HCT116 (cell line): Measurements from ENCODE around the gene LAPTM4A. TPM values are rescaled to one million over a fixed set of nuclear protein-coding genes. Genes with fewer than 3 reads are reported as not detected.

ENCODE experiments used
- ATAC-seq: fragments of 200-7000 bp; cut with Tn5 transposase; 2 replicates; pipeline ENCODE4 v1.9.1; 2020; ENCODE audit warnings: mild to moderate bottlenecking, moderate library complexity
- BruUV-seq: library from RNA; stranded (reverse); fragments of 400-500 nt; replicated peaks from 2 replicates; lab custom pipeline; 2021; lab: Mats Ljungman, UMichigan
- CTCF ChIA-PET: fragments of 300-600 bp; sonication (Branson Sonifier 250); formaldehyde crosslinking; loops from one replicate; lab custom pipeline; 2021; ENCODE audit warnings: antibody characterized with exemption; lab: Charles Lee
- POLR2A ChIA-PET: fragments of 300-600, 350-600 bp; sonication (Branson Sonifier 250); formaldehyde crosslinking; loops from one replicate; lab custom pipeline; 2021; ENCODE audit warnings: antibody characterized with exemption; lab: Charles Lee
- RAD21 ChIA-PET, 2 experiments: fragments of 300-600 bp; sonication (Branson Sonifier 250); formaldehyde crosslinking; loops; one replicate each; lab custom pipeline; 2023; ENCODE audit warnings: low total read pairs in 2 of 2; ENCODE audit not compliant: uncharacterized antibody in 2 of 2, unreplicated experiment in 2 of 2, low non-redundant PET in 1 of 2; lab: Charles Lee
- DNase-seq: peaks from one replicate; pipeline ENCODE4 v3.0.0-alpha.2; 2010; ENCODE audit warnings: low read depth, low spot score
- H2AFZ ChIP-seq: fragments of 200-600 bp; shearing (Covaris generic), sonication (generic); 2 replicates; pipeline ENCODE4 v1.6.1; 2017; ENCODE audit warnings: low read depth, mixed run types, mixed read lengths, antibody characterized with exemption, low read length; ENCODE audit not compliant: poor library complexity, severe bottlenecking
- H3K27ac ChIP-seq: 2 replicates; pipeline ENCODE4 v1.5.1; 2012; ENCODE audit warnings: low read depth, low read length
- H3K27me3 ChIP-seq: fragments of 200-600 bp; sonication (generic); 2 replicates; pipeline ENCODE4 v1.6.1; 2016; ENCODE audit warnings: mixed run types, low read length, mixed read lengths; ENCODE audit not compliant: insufficient read depth
- H3K36me3 ChIP-seq, 2 experiments: fragments of 200-500 bp in 1 of 2; fragments of 200-600 bp in 1 of 2; sonication (Bioruptor generic) in 1 of 2; sonication (generic) in 1 of 2; 2 replicates each; pipeline versions ENCODE4 v1.5.1 to v1.6.1; 2014 to 2016; ENCODE audit warnings: low read length in 2 of 2, inconsistent platforms in 1 of 2, mixed read lengths in 1 of 2, mixed run types in 1 of 2; ENCODE audit not compliant: insufficient read depth in 2 of 2, control insufficient read depth in 1 of 2
- H3K4me1 ChIP-seq, 2 experiments: fragments of 200-600 bp in 1 of 2; sonication (generic) in 1 of 2; 2 replicates each; pipeline versions ENCODE4 v1.5.1 to v1.6.1; 2012 to 2017; ENCODE audit warnings: low read length in 2 of 2, inconsistent platforms in 1 of 2, mild to moderate bottlenecking in 1 of 2, mixed read lengths in 1 of 2, mixed run types in 1 of 2, moderate library complexity in 1 of 2; ENCODE audit not compliant: insufficient read depth in 2 of 2, control insufficient read depth in 1 of 2
- H3K4me2 ChIP-seq: fragments of 200-600 bp; sonication (generic); 2 replicates; pipeline ENCODE4 v1.6.1; 2017; ENCODE audit warnings: mixed run types, low read length, mixed read lengths
- H3K4me3 ChIP-seq, 2 experiments: fragments of 200-600 bp in 1 of 2; sonication (generic) in 1 of 2; replicated peaks in 1 of 2; 2 replicates each; pipeline ENCODE4 v1.5.1; 2011 to 2016; ENCODE audit warnings: low read length in 2 of 2, control low read depth in 1 of 2, low read depth in 1 of 2, mild to moderate bottlenecking in 1 of 2, mixed read lengths in 1 of 2, mixed run types in 1 of 2
- H3K79me2 ChIP-seq: fragments of 200-600 bp; sonication (generic); 2 replicates; pipeline ENCODE4 v1.6.1; 2017; ENCODE audit warnings: mild to moderate bottlenecking, mixed run types, low read length, moderate library complexity, mixed read lengths; ENCODE audit not compliant: insufficient read depth
- H3K9ac ChIP-seq: fragments of 200-600 bp; sonication (generic); 2 replicates; pipeline ENCODE4 v1.6.1; 2016; ENCODE audit warnings: low read length, mixed read lengths
- H3K9me2 ChIP-seq: fragments of 200-600 bp; sonication (generic), shearing (Covaris generic); 2 replicates; pipeline ENCODE4 v1.6.1; 2017; ENCODE audit warnings: mixed run types, mild to moderate bottlenecking, moderate library complexity; ENCODE audit not compliant: insufficient read depth
- H3K9me3 ChIP-seq, 2 experiments: fragments of 200-500 bp in 1 of 2; fragments of 200-600 bp in 1 of 2; sonication (Bioruptor generic) in 1 of 2; sonication (generic) in 1 of 2; 2 replicates each; pipeline ENCODE4 v1.6.1; 2014 to 2017; ENCODE audit warnings: low read length in 2 of 2, mixed read lengths in 2 of 2, inconsistent platforms in 1 of 2, low read depth in 1 of 2, mild to moderate bottlenecking in 1 of 2, mixed run types in 1 of 2, moderate library complexity in 1 of 2; ENCODE audit not compliant: control insufficient read depth in 1 of 2, insufficient read depth in 1 of 2
- H4K20me1 ChIP-seq: fragments of 200-600 bp; sonication (generic), shearing (Covaris generic); 2 replicates; pipeline ENCODE4 v1.6.1; 2017; ENCODE audit warnings: mixed run types, mild to moderate bottlenecking, moderate library complexity; ENCODE audit not compliant: insufficient read depth
- CEBPB ChIP-seq: IDR thresholded peaks from 2 replicates; pipeline ENCODE4 v1.6.1; 2012; ENCODE audit warnings: low read depth
- FOSL1 ChIP-seq: IDR thresholded peaks from 2 replicates; pipeline ENCODE4 v1.6.1; 2012; ENCODE audit warnings: low read depth
- intact Hi-C: fragments of 100-400 bp; cut with micrococcal nuclease; formaldehyde crosslinking; loops from 2 replicates; pipeline ENCODE4 v1.10.0; 2022
- total RNA-seq: library from RNA; stranded (reverse); gene quantifications from one replicate; pipeline ENCODE4 v1.2.1, GENCODE V29; 2021; ENCODE audit not compliant: unreplicated experiment
- TF ChIP-seq, protein P1 (sequence below): IDR thresholded peaks from 2 replicates; pipeline ENCODE4 v1.6.1; 2011; ENCODE audit warnings: mild to moderate bottlenecking, low read length, moderate library complexity; ENCODE audit not compliant: insufficient replicate concordance; ENCODE audit errors: extremely low read depth
- TF ChIP-seq, protein P2 (sequence below): IDR thresholded peaks from 2 replicates; pipeline ENCODE4 v1.6.1; 2012

The LAPTM4A gene
- total RNA-seq, 1 experiment from 2014 or later: 84.5 TPM

DNA sequence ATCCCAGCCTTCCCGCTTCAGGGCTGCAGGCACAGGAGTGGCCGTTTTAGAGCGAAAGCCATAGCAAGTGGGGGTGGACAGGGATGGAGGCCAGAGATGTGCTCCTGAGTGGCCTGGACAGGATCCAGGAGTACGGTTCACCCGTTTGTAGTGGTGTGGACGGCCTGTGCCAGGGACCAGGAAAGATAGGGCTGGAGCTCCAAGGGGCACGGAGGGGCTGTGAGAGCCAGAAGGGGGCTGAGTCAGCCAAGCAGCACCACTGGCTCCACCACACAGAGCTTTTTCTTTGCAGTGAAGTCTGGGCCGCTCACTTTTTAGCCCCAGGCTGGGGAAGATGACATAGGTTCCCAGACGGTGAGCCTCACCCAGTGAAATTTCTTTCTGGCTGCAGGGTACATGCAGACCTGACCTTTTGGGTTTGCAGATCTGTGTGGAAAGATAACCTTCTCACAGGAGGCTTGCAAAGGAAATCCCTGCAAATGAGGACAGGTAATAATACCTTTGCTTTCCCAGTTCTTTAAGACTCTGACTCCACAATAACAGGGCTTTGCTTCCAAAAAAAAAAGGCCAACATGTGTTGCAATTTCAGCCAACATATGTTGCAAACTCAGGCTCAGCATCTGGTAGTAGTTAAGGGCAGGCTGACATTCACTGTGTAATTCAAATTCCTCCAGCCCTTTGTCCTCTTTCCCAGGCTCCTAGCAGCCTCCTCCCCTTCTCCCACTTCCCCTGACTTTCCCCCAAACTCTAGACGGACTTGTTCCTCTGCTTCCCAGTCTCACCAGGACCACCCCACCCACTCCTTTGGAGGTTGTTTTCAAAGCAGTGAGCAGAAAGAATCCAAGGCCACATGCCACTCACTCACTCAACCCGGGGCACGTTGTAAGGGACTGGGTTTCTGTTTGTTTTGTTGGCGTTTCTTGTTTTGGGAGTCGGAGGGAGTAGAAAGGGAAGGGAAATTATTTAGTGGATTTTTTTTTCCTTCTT is 20.3 kb upstream of the LAPTM4A start:
- H3K4me2 ChIP-seq: no peak overlapping the region
- no peak overlapping the region for H3K4me3 ChIP-seq
- H2AFZ ChIP-seq: no peak overlapping the region
- no peaks in the 10 kb centered on the region for H3K9me2 ChIP-seq
- intact Hi-C loops: no loop called here
- no peaks in the 10 kb centered on the region for H3K27me3 ChIP-seq
- no peaks in the 10 kb centered on the region for H3K79me2 ChIP-seq
- ChIA-PET RAD21 (no interaction called here), POLR2A (no interaction called here), CTCF (no interaction called here)
- DNase-seq: no peak
- no peak for ATAC-seq
- H3K9ac ChIP-seq: no peak overlapping the region
- H4K20me1 ChIP-seq: no peaks in the 10 kb centered on the region
- H3K4me1 ChIP-seq: peaks cover 0 to under 1% of the 10 kb centered on the region in 2 experiments; a peak in 2 of 4 replicates
- H3K9me3 ChIP-seq: no peaks in the 10 kb centered on the region
- no TSS peak for BruUV-seq
- no peak overlapping the region for H3K27ac ChIP-seq
- TF ChIP-seq, protein P1, sequence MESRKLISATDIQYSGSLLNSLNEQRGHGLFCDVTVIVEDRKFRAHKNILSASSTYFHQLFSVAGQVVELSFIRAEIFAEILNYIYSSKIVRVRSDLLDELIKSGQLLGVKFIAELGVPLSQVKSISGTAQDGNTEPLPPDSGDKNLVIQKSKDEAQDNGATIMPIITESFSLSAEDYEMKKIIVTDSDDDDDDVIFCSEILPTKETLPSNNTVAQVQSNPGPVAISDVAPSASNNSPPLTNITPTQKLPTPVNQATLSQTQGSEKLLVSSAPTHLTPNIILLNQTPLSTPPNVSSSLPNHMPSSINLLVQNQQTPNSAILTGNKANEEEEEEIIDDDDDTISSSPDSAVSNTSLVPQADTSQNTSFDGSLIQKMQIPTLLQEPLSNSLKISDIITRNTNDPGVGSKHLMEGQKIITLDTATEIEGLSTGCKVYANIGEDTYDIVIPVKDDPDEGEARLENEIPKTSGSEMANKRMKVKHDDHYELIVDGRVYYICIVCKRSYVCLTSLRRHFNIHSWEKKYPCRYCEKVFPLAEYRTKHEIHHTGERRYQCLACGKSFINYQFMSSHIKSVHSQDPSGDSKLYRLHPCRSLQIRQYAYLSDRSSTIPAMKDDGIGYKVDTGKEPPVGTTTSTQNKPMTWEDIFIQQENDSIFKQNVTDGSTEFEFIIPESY: no peak
- H3K36me3 ChIP-seq: no peaks in the 10 kb centered on the region

DNA sequence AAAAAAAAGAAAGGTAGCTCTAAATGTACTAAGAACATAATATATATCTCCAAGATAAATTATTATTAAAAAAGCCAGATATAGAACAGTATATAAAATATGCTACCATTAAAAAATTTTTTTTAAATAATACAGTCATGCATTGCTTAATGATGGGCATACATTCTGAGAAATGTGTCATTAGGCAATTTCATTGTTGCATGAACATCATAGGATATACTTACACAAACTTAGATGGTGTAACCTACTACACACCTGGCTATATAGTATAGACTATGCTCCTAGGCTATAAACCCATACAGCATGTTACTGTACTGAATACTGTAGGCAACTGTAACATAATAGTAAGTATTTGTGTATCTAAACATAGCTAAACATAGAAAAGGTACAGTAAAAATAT is 18.3 kb upstream of the LAPTM4A start:
- H3K9me2 ChIP-seq: no peaks in the 10 kb centered on the region
- H3K4me3 ChIP-seq: no peak overlapping the region
- H2AFZ ChIP-seq: no peak overlapping the region
- POLR2A ChIA-PET: no interaction called here
- peaks cover 0 to 10% of the 10 kb centered on the region in 2 experiments; a peak in 3 of 4 replicates for H3K4me1 ChIP-seq
- no peak overlapping the region for H3K9ac ChIP-seq
- H3K9me3 ChIP-seq: no peaks in the 10 kb centered on the region
- RAD21 ChIA-PET: no interaction called here
- H3K27me3 ChIP-seq: no peaks in the 10 kb centered on the region
- intact Hi-C loops: no loop called here
- CTCF ChIA-PET: no interaction called here
- no TSS peak for BruUV-seq
- no peaks in the 10 kb centered on the region for H4K20me1 ChIP-seq
- TF ChIP-seq FOSL1 (no peak), CEBPB (no peak)
- TF ChIP-seq, protein P2, sequence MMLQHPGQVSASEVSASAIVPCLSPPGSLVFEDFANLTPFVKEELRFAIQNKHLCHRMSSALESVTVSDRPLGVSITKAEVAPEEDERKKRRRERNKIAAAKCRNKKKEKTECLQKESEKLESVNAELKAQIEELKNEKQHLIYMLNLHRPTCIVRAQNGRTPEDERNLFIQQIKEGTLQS: no peak
- TF ChIP-seq, all 23 proteins: peak for 0
- Histone ChIP-seq H3K79me2 (no peaks in the 10 kb centered on the region), H3K36me3 (no peaks in the 10 kb centered on the region), H3K27ac (no peak overlapping the region), H3K4me2 (no peak overlapping the region)
- ATAC-seq (no peak), DNase-seq (no peak)
